SK-N-SH treated with all-trans-retinoic acid at 6 μM for 48 hours (cell line): ENCODE measurements around the gene TSHZ2.

Source experiments
- CSDC2 ChIP-seq: fragments of 250-450 bp; sonication (Bioruptor Pico); IDR thresholded peaks from 2 replicates; pipeline ENCODE4 v1.5.0; 2020; ENCODE audit warnings: mild to moderate bottlenecking, moderate library complexity
- GLIS3 ChIP-seq: fragments of 250-450 bp; sonication (Bioruptor Pico); IDR thresholded peaks from 2 replicates; pipeline ENCODE4 v1.5.0; 2020; ENCODE audit warnings: mild to moderate bottlenecking, moderate library complexity
- POU6F1 ChIP-seq: fragments of 250-450 bp; sonication (Bioruptor Pico); IDR thresholded peaks from 2 replicates; pipeline ENCODE4 v1.8.0; 2021; ENCODE audit warnings: low read depth, mild to moderate bottlenecking, moderate library complexity, borderline replicate concordance
- RARB ChIP-seq: fragments of 250-450 bp; sonication (Bioruptor Pico); IDR thresholded peaks from 2 replicates; pipeline ENCODE4 v1.8.0; 2021; ENCODE audit warnings: mild to moderate bottlenecking, moderate library complexity
- ZFP3 ChIP-seq: fragments of 250-450 bp; sonication (Bioruptor Pico); IDR thresholded peaks from 2 replicates; pipeline ENCODE4 v1.5.0; 2020; ENCODE audit warnings: mild to moderate bottlenecking, moderate library complexity
- ZFP30 ChIP-seq: fragments of 450-650 bp; formaldehyde crosslinking; IDR thresholded peaks from 2 replicates; pipeline ENCODE4 v1.5.0; 2022; ENCODE audit warnings: mild to moderate bottlenecking, moderate library complexity

GRCh38 chr20:53346335-53346648, 374.1 kb downstream of the TSHZ2 start:
- no peak for TF ChIP-seq ZFP3 (CRISPR knock-in tag)
- no peak for TF ChIP-seq RARB (CRISPR knock-in tag)
- TF ChIP-seq POU6F1 (CRISPR knock-in tag) = no peak
- TF ChIP-seq ZFP30 (CRISPR knock-in tag) = no peak
- no peak for TF ChIP-seq CSDC2 (CRISPR knock-in tag)
- no peak for TF ChIP-seq GLIS3 (CRISPR knock-in tag)
